Middle frontal gyrus (tissue), 1 donor: Measurements from ENCODE around the gene OR3A1.
"Not testable (repeated sequence)": the region's sequence is repeated elsewhere in the genome, so short reads cannot be mapped to it uniquely, and the experiment has no call there.

Source experiments
- DNase-seq: peaks from one replicate; pipeline ENCODE4 v3.0.0-alpha.2; 2015; ENCODE audit warnings: low spot score; ENCODE audit errors: extremely low spot score

OR3A1 gene

GRCh38 chr17:3298260-3298659 is at the start of gene OR3A1:
TSS of gene OR3A1 (minus strand) at chr17:3298360. CDS start at chr17:3292582, 5,778 bp downstream.
- no peak for DNase-seq

- DNase-seq = not testable (repeated sequence)
Observed at GRCh38 chr17:3342782-3343181, 44.6 kb upstream of the OR3A1 start.

GRCh38 chr17:3335876-3336275 is 37.7 kb upstream of the OR3A1 start:
- no peak for DNase-seq

GRCh38 chr17:3318336-3318735 is 20.2 kb upstream of the OR3A1 start:
- no peak for DNase-seq

GRCh38 chr17:3316836-3317235 is 18.7 kb upstream of the OR3A1 start:
- DNase-seq = no peak

- DNase-seq = no peak
Observed at GRCh38 chr17:3308603-3309002, 10.4 kb upstream of the OR3A1 start.

- DNase-seq = no peak
Observed at GRCh38 chr17:3295632-3296031, 2.5 kb downstream of the OR3A1 start.

DNA sequence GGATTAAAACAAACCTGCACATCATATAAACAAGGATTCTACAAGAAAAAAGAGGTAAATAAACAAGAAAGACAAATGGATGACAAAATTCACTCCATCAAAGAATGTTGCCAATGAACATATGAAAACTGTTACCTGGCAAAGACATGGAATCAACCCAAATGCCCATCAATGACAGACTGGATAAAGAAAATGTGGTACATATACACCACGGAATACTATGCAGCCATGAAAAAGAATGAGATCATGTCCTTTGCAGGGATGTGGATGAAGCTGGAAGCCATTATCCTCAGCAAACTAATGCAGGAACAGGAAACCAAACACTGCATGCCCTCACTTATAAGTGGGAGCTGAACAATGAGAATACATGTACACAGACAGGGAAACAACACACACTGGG is 4.6 kb downstream of the OR3A1 start:
- DNase-seq = not testable (repeated sequence)

DNA sequence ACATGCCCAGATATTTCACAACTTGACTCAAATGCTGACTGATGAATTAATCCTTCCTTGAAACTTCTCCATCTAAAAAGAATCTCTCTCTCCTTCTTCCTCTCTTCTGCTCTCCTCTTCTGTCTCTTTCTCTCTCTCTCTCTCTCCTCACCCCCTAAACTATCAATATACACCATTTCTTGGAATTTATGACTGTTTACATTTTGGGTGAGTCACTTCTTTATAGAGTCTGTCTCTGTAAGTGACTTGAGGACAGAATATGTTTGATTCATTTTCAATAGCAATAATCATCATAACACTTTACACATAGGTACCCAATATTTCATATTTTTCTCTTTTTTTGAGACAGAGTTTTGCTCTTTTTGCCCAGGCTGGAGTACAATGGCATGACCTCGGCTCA is 15.3 kb downstream of the OR3A1 start:
- no peak for DNase-seq

DNA sequence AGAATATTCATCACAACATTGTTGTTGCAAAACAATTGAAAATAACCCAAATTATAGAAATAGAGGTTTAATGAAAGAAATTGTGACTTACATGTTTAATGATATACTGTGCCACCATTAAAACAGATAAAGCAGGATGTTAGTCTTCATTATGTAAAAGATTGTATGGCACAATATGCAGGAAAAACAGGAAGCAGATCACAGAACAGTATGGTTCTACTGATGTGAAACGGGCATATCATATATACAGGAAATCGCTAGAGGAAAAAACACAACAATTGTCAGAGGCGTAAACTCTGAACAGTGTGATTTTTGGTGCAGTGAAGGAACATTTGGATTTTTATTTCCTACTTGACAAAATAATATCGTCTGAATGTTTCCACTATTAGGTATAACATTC is 22.0 kb downstream of the OR3A1 start:
- DNase-seq = no peak

GRCh38 chr17:3271072-3271848 is 26.9 kb downstream of the OR3A1 start:
- no peak for DNase-seq

DNA sequence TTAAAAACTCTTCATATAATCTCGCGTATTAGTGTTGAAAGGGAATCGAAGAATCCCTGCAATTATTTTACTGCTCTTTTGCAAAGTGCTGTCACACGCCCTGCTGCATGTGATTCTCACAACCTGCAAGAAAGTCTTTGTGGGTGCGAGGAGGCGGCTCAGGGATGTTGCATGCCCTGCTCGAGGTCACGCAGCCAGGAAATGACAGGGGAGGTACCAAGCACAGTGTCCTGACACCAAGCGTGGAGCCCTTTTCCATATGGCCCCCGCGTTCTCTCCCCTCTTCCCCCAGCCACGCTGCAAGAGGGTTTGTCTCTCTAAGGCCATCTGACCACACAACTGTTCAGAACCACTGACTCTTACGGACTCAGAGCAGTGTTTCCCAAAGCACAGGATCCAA is 37.6 kb downstream of the OR3A1 start:
- no peak for DNase-seq

GRCh38 chr17:3260163-3260562 is 38.0 kb downstream of the OR3A1 start:
- no peak for DNase-seq

DNA sequence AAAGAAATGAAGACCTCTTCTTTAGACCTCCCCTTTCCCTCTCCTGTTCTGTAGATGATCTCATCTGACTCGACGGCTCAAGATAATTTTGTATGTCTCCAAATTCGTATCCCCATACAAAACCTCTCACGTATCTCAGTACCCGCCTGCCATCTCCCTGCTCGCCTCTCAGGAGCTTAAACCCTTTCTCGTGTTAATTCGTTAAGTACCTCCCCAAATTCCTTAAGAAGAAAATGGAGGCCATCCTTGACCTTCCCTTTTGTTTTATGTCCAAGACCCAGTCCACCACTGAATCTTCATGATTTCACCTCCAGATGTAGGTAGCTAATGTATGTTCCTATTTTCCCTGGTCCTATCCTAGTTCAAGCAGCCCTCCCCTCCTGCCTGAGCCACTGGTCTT is 41.6 kb downstream of the OR3A1 start:
- DNase-seq = no peak

DNA sequence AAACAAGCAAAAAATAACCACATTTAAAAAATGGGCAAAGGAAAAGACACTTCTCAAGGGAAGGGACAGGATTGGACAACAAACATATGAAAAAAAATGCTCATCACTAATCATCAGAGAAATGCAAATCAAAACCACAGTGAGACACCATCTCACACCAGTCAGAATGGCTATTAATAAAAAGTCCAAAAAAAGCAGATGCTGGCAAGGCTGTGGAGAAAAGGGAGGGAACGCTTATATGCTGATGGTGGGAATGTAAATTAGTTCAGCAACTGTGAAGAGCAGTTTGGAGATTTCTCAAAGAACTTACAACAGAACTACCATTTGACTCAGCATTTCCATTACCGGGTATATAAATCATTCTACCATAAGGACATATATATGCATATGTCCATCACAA is 49.1 kb downstream of the OR3A1 start:
- DNase-seq = not testable (repeated sequence)

DNA sequence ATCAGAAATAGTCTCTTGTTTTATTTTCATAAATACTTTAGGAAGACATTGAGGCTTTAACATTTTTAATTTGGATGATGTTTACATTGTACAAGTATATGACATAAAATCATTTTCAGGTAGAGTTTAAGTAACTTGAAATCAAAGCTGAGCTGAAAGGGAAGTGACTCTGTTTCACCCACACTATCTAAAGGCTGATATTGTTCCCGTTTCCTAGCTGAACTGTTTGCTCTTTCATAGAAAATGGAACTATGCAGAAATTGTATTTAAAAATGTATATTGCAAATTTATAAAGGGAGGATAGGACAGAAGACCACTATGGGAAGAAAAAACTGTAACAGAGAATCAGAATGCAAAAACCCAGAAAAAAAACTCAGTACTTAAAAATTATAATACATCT is 53.3 kb downstream of the OR3A1 start:
- DNase-seq = not testable (repeated sequence)

- not testable (repeated sequence) for DNase-seq
Observed at GRCh38 chr17:3241044-3241443, 57.1 kb downstream of the OR3A1 start.
